Fibroblast of lung (primary cell): ENCODE measurements around the gene FUBP3. TPM values are rescaled to one million over a fixed set of nuclear protein-coding genes. Genes with fewer than 3 reads are reported as not detected.
"Not testable (repeated sequence)": the region's sequence is repeated elsewhere in the genome, so short reads cannot be mapped to it uniquely, and the experiment has no call there.

Experiments
- DNase-seq, 2 donors: peaks; one replicate each; pipeline versions ENCODE4 v3.0.0 to v3.0.0-alpha.2; 2010; ENCODE audit warnings: low read depth in 2 of 2
- H2AFZ ChIP-seq: 2 replicates; pipeline ENCODE4 v1.5.1; 2012; ENCODE audit warnings: low read length, control low read depth, inconsistent platforms
- H3K27ac ChIP-seq: 2 replicates; pipeline ENCODE4 v1.5.1; 2011; ENCODE audit warnings: low read length, control low read depth; ENCODE audit not compliant: insufficient read depth
- H3K27me3 ChIP-seq: 2 replicates; pipeline ENCODE4 v1.5.1; 2011; ENCODE audit warnings: mild to moderate bottlenecking, low read length; ENCODE audit not compliant: control insufficient read depth, insufficient read depth
- H3K36me3 ChIP-seq: 2 replicates; pipeline ENCODE4 v1.5.1; 2011; ENCODE audit warnings: low read length; ENCODE audit not compliant: control insufficient read depth, insufficient read depth
- H3K4me1 ChIP-seq: 2 replicates; pipeline ENCODE4 v1.5.1; 2011; ENCODE audit warnings: low read length; ENCODE audit not compliant: control insufficient read depth, insufficient read depth; ENCODE audit errors: extremely low read depth
- H3K4me2 ChIP-seq: 2 replicates; pipeline ENCODE4 v1.5.1; 2011; ENCODE audit warnings: low read length, control low read depth; ENCODE audit not compliant: insufficient read depth; ENCODE audit errors: extremely low read depth
- H3K4me3 ChIP-seq, 4 experiments: fragments of 200-600 bp in 1 of 4; sonication (generic) in 1 of 4; replicated peaks in 1 of 4; 2 replicates each; pipeline ENCODE4 v1.5.1; 2011 to 2016; ENCODE audit warnings: low read length in 4 of 4, low read depth in 3 of 4, mild to moderate bottlenecking in 3 of 4, control low read depth in 2 of 4, inconsistent platforms in 1 of 4, mixed read lengths in 1 of 4; ENCODE audit not compliant: insufficient read depth in 1 of 4; ENCODE audit errors: control extremely low read depth in 1 of 4
- H3K79me2 ChIP-seq: 2 replicates; pipeline ENCODE4 v1.5.1; 2012; ENCODE audit warnings: mild to moderate bottlenecking, low read length, inconsistent platforms; ENCODE audit not compliant: control insufficient read depth, insufficient read depth
- H3K9ac ChIP-seq: 2 replicates; pipeline ENCODE4 v1.5.1; 2011; ENCODE audit warnings: mild to moderate bottlenecking, low read length, control low read depth; ENCODE audit not compliant: insufficient read depth
- H3K9me3 ChIP-seq: 2 replicates; pipeline ENCODE4 v1.5.1; 2012; ENCODE audit warnings: low read depth, low read length; ENCODE audit not compliant: control insufficient read depth, insufficient read depth
- H4K20me1 ChIP-seq: 2 replicates; pipeline ENCODE4 v1.5.1; 2011; ENCODE audit warnings: low read length; ENCODE audit not compliant: control insufficient read depth, insufficient read depth; ENCODE audit errors: extremely low read depth
- CTCF ChIP-seq, 2 donors: IDR thresholded peaks in 1 of 2; conservative IDR thresholded peaks in 1 of 2; 1 replicate in 1 of 2; 2 replicates in 1 of 2; pipeline ENCODE4 v1.5.1; 2011 to 2012; ENCODE audit warnings: low read length in 2 of 2, control low read depth in 1 of 2, inconsistent platforms in 1 of 2, low read depth in 1 of 2, mild to moderate bottlenecking in 1 of 2
- EZH2 ChIP-seq: IDR thresholded peaks from 2 replicates; pipeline ENCODE4 v1.5.1; 2012; ENCODE audit warnings: low read length, control low read depth, mild to moderate bottlenecking; ENCODE audit errors: missing control alignments
- polyA plus RNA-seq, 2 donors: library from polyadenylated mRNA; depleted of rRNA in 1 of 2; stranded (reverse) in 1 of 2; unstranded in 1 of 2; fragments of >200 nt; gene quantifications; 2 replicates each; pipeline ENCODE4 v1.2.1, GENCODE V29; 2011 to 2012; ENCODE audit warnings: missing spikeins in 1 of 2
- total RNA-seq: library from RNA; depleted of rRNA; stranded (reverse); fragments of >200 nt; gene quantifications from 2 replicates; pipeline ENCODE4 v1.2.1, GENCODE V29; 2014

The FUBP3 gene
- total and polyA plus RNA-seq, 2 donors (not counting 1 experiment from before 2014, with no cell fraction given) = 35.7 to 36.2 TPM

GRCh38 chr9:130685104-130685503 is 105.7 kb downstream of the FUBP3 start:
- no peaks in the 10 kb centered on the region for H3K79me2 ChIP-seq
- H3K9me3 ChIP-seq = no peaks in the 10 kb centered on the region
- peaks cover 3% of the 10 kb centered on the region for H3K4me1 ChIP-seq
- no peak overlapping the region for H3K9ac ChIP-seq
- H3K36me3 ChIP-seq = no peaks in the 10 kb centered on the region
- H3K27ac ChIP-seq = no peak overlapping the region
- H4K20me1 ChIP-seq = no peaks in the 10 kb centered on the region
- no peak overlapping the region for H3K4me3 ChIP-seq
- TF ChIP-seq EZH2 (no peak), CTCF (conservative IDR thresholded peaks at IDR 0.05 in 1 of 2, IDR thresholded peaks at IDR 0.05 in 1 of 2; ENCODE audit: low read depth in 1 of 2, low read length in 2 of 2) (no peak)
- no peak overlapping the region for H3K4me2 ChIP-seq
- no peak overlapping the region for H2AFZ ChIP-seq
- no peak for DNase-seq
- H3K27me3 ChIP-seq = no peaks in the 10 kb centered on the region

GRCh38 chr9:130685945-130686344 is 106.6 kb downstream of the FUBP3 start:
- not testable (repeated sequence) for H4K20me1 ChIP-seq, H3K4me1 ChIP-seq, H3K4me3 ChIP-seq, H3K27ac ChIP-seq, H2AFZ ChIP-seq, H3K36me3 ChIP-seq, H3K79me2 ChIP-seq, DNase-seq, H3K9me3 ChIP-seq, H3K27me3 ChIP-seq, H3K9ac ChIP-seq, H3K4me2 ChIP-seq

DNA sequence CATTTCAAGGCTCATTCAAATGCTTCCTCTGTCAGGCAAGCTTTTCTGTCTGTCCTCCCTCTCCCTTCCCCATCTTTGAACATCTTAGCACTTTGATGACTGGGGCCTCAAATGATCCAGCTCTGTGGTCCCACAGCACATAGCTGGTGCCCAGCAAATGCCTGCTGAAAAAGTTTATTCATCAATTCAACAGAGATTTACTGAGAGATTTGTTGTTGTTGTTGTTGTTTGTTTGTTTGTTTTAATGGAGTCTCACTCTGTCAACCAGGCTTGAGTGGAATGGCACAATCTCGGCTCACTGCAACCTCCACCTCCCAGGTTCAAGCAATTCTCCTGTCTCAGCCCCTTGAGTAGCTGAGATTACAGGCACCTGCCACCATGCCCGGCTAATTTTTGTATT is 108.2 kb downstream of the FUBP3 start:
- TF ChIP-seq CTCF (conservative IDR thresholded peaks at IDR 0.05 in 1 of 2, IDR thresholded peaks at IDR 0.05 in 1 of 2; ENCODE audit: low read depth in 1 of 2, low read length in 2 of 2) = no peak
- TF ChIP-seq EZH2 = no peak
- no peak for DNase-seq
- no peak overlapping the region for H3K4me2 ChIP-seq
- H3K27ac ChIP-seq = no peak overlapping the region
- H3K9me3 ChIP-seq = no peaks in the 10 kb centered on the region
- H4K20me1 ChIP-seq = no peaks in the 10 kb centered on the region
- no peaks in the 10 kb centered on the region for H3K79me2 ChIP-seq
- no peaks in the 10 kb centered on the region for H3K27me3 ChIP-seq
- H3K36me3 ChIP-seq = no peaks in the 10 kb centered on the region
- H3K4me1 ChIP-seq = no peaks in the 10 kb centered on the region
- no peak overlapping the region for H3K4me3 ChIP-seq
- no peak overlapping the region for H2AFZ ChIP-seq
- no peak overlapping the region for H3K9ac ChIP-seq

Other genes with a start within 250 kb of the FUBP3 start
- 223 and 276 TPM in 2 replicates for gene ASS1, start 134.6 kb upstream of the FUBP3 start, total RNA-seq
- 44.7 and 65.0 TPM in 2 replicates for gene ASS1, start 134.6 kb upstream of the FUBP3 start, polyA plus RNA-seq
- not detected in 2 replicates for gene PRDM12, start 85.0 kb downstream of the FUBP3 start, total RNA-seq
- 0.02 TPM in 1 of 2 replicates, not detected in the other for gene PRDM12, start 85.0 kb downstream of the FUBP3 start, polyA plus RNA-seq
- gene EXOSC2, start 114.2 kb downstream of the FUBP3 start, total RNA-seq = 22.0 and 27.7 TPM in 2 replicates
- gene EXOSC2, start 114.2 kb downstream of the FUBP3 start, polyA plus RNA-seq = 29.6 and 46.1 TPM in 2 replicates